ENCODE measurements around the gene NPR1. TPM values are rescaled to one million over a fixed set of nuclear protein-coding genes. Genes with fewer than 3 reads are reported as not detected.
A peak's percentile ranks its signal among the peaks of the same experiment; 100 is the strongest.

Gene NPR1
- total and polyA plus RNA-seq, 2 of the 13 experiments (the other 11 are each of a cell fraction or from before 2014, with no cell fraction given): not detected

GRCh38 chr1:153635872-153636271 is 42.6 kb upstream of the NPR1 start:
- in situ Hi-C loops (cut with HindIII; ENCODE audit: extremely low pct_ligation_motif_present, low pct_unique_long_range_greater_than_20kb): no loop called here
- H3K36me3 ChIP-seq (replicated peaks in 1 of 2; ENCODE audit: control insufficient read depth in 1 of 2, insufficient read depth in 2 of 2, low read length in 2 of 2): peaks cover 10 to 49% of the 10 kb centered on the region in 2 experiments
- CTCF ChIA-PET (ENCODE audit: low intra/inter-chr PET ratio, low total read pairs): no interaction called here

GRCh38 chr1:153636312-153636711 is 42.2 kb upstream of the NPR1 start:
- H3K9ac ChIP-seq (ENCODE audit: insufficient read depth, low read depth, low read length): no peak overlapping the region
- no peak overlapping the region for H2AFZ ChIP-seq (ENCODE audit: low read length)
- no peaks in the 10 kb centered on the region for H3K27me3 ChIP-seq (ENCODE audit: control insufficient read depth in 1 of 2, insufficient read depth in 2 of 2, low read length in 2 of 2)
- H3K4me2 ChIP-seq (ENCODE audit: low read depth, low read length): no peak overlapping the region
- FAIRE-seq (no peak), DNase-seq (ENCODE audit: low spot score) (no peak), ATAC-seq (no peak)
- peaks cover 34% of the 10 kb centered on the region for H3K79me2 ChIP-seq (ENCODE audit: insufficient read depth, low read length)
- H3K4me1 ChIP-seq (ENCODE audit: insufficient read depth, low read length): peaks cover 44% of the 10 kb centered on the region
- intact Hi-C loops (cut with micrococcal nuclease; ENCODE audit: unreplicated experiment) (no loop called here), in situ Hi-C loops (cut with HindIII; ENCODE audit: extremely low pct_ligation_motif_present, low pct_unique_long_range_greater_than_20kb) (no loop called here)
- no peak overlapping the region for H3K4me3 ChIP-seq (replicated peaks in 1 of 3; ENCODE audit: insufficient read depth in 1 of 3, low read depth in 2 of 3, low read length in 3 of 3)
- BruUV-seq (replicated peaks): no TSS peak
- WGBS (ENCODE audit: low lambda C conversion rate): 97% methylated on average over 9 of the region's 9 CpGs
- H3K27ac ChIP-seq (ENCODE audit: extremely low read length, insufficient read depth, low read length): no peak overlapping the region
- POLR2A ChIA-PET: no interaction called here
- H4K20me1 ChIP-seq (ENCODE audit: insufficient read depth, low read length): peaks cover 13% of the 10 kb centered on the region
- peaks cover 11 to 54% of the 10 kb centered on the region in 2 experiments for H3K36me3 ChIP-seq (replicated peaks in 1 of 2; ENCODE audit: control insufficient read depth in 1 of 2, insufficient read depth in 2 of 2, low read length in 2 of 2)
- H3K9me3 ChIP-seq (ENCODE audit: low read length): no peaks in the 10 kb centered on the region
- CTCF ChIA-PET (ENCODE audit: low intra/inter-chr PET ratio, low total read pairs): no interaction called here
- TF ChIP-seq FLYWCH1 (CRISPR knock-in tag; IDR thresholded peaks at IDR 0.05) (no peak), HNF4A (CRISPR knock-in tag; IDR thresholded peaks at IDR 0.05) (no peak), FOXA1 (IDR thresholded peaks at IDR 0.05) (no peak), FOXA1 (CRISPR knock-in tag; IDR thresholded peaks at IDR 0.05) (no peak), YEATS2 (CRISPR knock-in tag; IDR thresholded peaks at IDR 0.05; ENCODE audit: borderline replicate concordance) (no peak), GATA4 (IDR thresholded peaks at IDR 0.05; ENCODE audit: borderline replicate concordance, low read depth) (no peak), ZNF589 (CRISPR knock-in tag; conservative IDR thresholded peaks at IDR 0.05) (no peak), RAD21 (CRISPR knock-in tag; IDR thresholded peaks at IDR 0.05) (no peak), SOX6 (IDR thresholded peaks at IDR 0.05) (no peak), SOX6 (CRISPR knock-in tag; IDR thresholded peaks at IDR 0.05) (no peak), ZNF703 (CRISPR knock-in tag; IDR thresholded peaks at IDR 0.05; ENCODE audit: borderline replicate concordance) (no peak), JDP2 (CRISPR knock-in tag; IDR thresholded peaks at IDR 0.05; ENCODE audit: borderline replicate concordance) (no peak), JARID2 (CRISPR knock-in tag; IDR thresholded peaks at IDR 0.05; ENCODE audit: insufficient replicate concordance) (no peak), GFI1 (CRISPR knock-in tag; IDR thresholded peaks at IDR 0.05; ENCODE audit: borderline replicate concordance) (no peak), ZNF263 (CRISPR knock-in tag; IDR thresholded peaks at IDR 0.05) (no peak), WIZ (CRISPR knock-in tag; IDR thresholded peaks at IDR 0.05) (no peak)
- TF ChIP-seq, protein P1, sequence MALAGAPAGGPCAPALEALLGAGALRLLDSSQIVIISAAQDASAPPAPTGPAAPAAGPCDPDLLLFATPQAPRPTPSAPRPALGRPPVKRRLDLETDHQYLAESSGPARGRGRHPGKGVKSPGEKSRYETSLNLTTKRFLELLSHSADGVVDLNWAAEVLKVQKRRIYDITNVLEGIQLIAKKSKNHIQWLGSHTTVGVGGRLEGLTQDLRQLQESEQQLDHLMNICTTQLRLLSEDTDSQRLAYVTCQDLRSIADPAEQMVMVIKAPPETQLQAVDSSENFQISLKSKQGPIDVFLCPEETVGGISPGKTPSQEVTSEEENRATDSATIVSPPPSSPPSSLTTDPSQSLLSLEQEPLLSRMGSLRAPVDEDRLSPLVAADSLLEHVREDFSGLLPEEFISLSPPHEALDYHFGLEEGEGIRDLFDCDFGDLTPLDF (CRISPR knock-in tag; IDR thresholded peaks at IDR 0.05): no peak

More at GRCh38 chr1:153635872-153636271, 42.6 kb upstream of the NPR1 start:
- peak overlapping the region; percentile 79 for H3K4me2 ChIP-seq (ENCODE audit: low read depth, low read length)
- no peak overlapping the region for H3K4me3 ChIP-seq (replicated peaks in 1 of 3; ENCODE audit: insufficient read depth in 1 of 3, low read depth in 2 of 3, low read length in 3 of 3)
- no peak overlapping the region for H3K27ac ChIP-seq (ENCODE audit: extremely low read length, insufficient read depth, low read length)
- H3K79me2 ChIP-seq (ENCODE audit: insufficient read depth, low read length): peaks cover 32% of the 10 kb centered on the region
- no peaks in the 10 kb centered on the region for H3K9me3 ChIP-seq (ENCODE audit: low read length)
- H4K20me1 ChIP-seq (ENCODE audit: insufficient read depth, low read length): peaks cover 13% of the 10 kb centered on the region
- intact Hi-C loops (cut with micrococcal nuclease; ENCODE audit: unreplicated experiment): no loop called here
- POLR2A ChIA-PET: interaction anchor here (2.5 to 2.7 kb wide), 4 partner anchors 12 to 28 kb away, joined by 9 to 63 read pairs (median 45); partner anchors contain the start of genes S100A16 and SNAPIN
- peaks cover 48% of the 10 kb centered on the region for H3K4me1 ChIP-seq (ENCODE audit: insufficient read depth, low read length)
- no peak for FAIRE-seq
- no peaks in the 10 kb centered on the region for H3K27me3 ChIP-seq (ENCODE audit: control insufficient read depth in 1 of 2, insufficient read depth in 2 of 2, low read length in 2 of 2)
- BruUV-seq (replicated peaks): no TSS peak
- ATAC-seq: no peak
- DNase-seq (ENCODE audit: low spot score): no peak
- 91% methylated on average over 7 of the region's 7 CpGs for WGBS (ENCODE audit: low lambda C conversion rate)
- H3K9ac ChIP-seq (ENCODE audit: insufficient read depth, low read depth, low read length): no peak overlapping the region
- TF ChIP-seq RXRB (CRISPR knock-in tag; IDR thresholded peaks at IDR 0.05; ENCODE audit: borderline replicate concordance) (no peak), ISX (CRISPR knock-in tag; conservative IDR thresholded peaks at IDR 0.05) (no peak), MLLT10 (CRISPR knock-in tag; IDR thresholded peaks at IDR 0.05) (no peak), ZFAT (CRISPR knock-in tag; conservative IDR thresholded peaks at IDR 0.05) (no peak)
- TF ChIP-seq, protein P2, sequence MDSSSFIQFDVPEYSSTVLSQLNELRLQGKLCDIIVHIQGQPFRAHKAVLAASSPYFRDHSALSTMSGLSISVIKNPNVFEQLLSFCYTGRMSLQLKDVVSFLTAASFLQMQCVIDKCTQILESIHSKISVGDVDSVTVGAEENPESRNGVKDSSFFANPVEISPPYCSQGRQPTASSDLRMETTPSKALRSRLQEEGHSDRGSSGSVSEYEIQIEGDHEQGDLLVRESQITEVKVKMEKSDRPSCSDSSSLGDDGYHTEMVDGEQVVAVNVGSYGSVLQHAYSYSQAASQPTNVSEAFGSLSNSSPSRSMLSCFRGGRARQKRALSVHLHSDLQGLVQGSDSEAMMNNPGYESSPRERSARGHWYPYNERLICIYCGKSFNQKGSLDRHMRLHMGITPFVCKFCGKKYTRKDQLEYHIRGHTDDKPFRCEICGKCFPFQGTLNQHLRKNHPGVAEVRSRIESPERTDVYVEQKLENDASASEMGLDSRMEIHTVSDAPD (CRISPR knock-in tag; IDR thresholded peaks at IDR 0.05): no peak
- H2AFZ ChIP-seq (ENCODE audit: low read length): no peak overlapping the region

Data from HepG2 (cell line).